ENCODE data around the gene CCNK.
A peak's percentile ranks its signal among the peaks of the same experiment; 100 is the strongest.

CCNK gene

GRCh38 chr14:99520571-99521081 is 39.4 kb downstream of the CCNK start:
- no peak for DNase-seq (ENCODE audit: low spot score)

- DNase-seq (ENCODE audit: low spot score) = no peak
Measured at GRCh38 chr14:99521176-99522024, 40.2 kb downstream of the CCNK start.

- DNase-seq (ENCODE audit: low spot score) = no peak
Measured at GRCh38 chr14:99522025-99522401, 40.8 kb downstream of the CCNK start.

- no peak for DNase-seq (ENCODE audit: low spot score)
Measured at GRCh38 chr14:99522457-99522891, 41.3 kb downstream of the CCNK start.

- DNase-seq (ENCODE audit: low spot score) = no peak
Measured at GRCh38 chr14:99522934-99523703, 41.9 kb downstream of the CCNK start.

GRCh38 chr14:99523704-99524055 is 42.5 kb downstream of the CCNK start:
- no peak for DNase-seq (ENCODE audit: low spot score)

GRCh38 chr14:99524091-99524661 is 43.0 kb downstream of the CCNK start:
- no peak for DNase-seq (ENCODE audit: low spot score)

- DNase-seq (ENCODE audit: low spot score) = no peak
Measured at GRCh38 chr14:99524804-99525698, 43.8 kb downstream of the CCNK start.

GRCh38 chr14:99525699-99526080 is 44.5 kb downstream of the CCNK start:
- DNase-seq (ENCODE audit: low spot score) = no peak

GRCh38 chr14:99527026-99527425 is 45.8 kb downstream of the CCNK start:
- no peak for DNase-seq (ENCODE audit: low spot score)

- no peak for DNase-seq (ENCODE audit: low spot score)
Measured at GRCh38 chr14:99527427-99528076, 46.3 kb downstream of the CCNK start.

GRCh38 chr14:99529899-99530298 is 48.7 kb downstream of the CCNK start:
- DNase-seq (ENCODE audit: low spot score) = no peak

GRCh38 chr14:99530407-99531155 is 49.4 kb downstream of the CCNK start:
- no peak for DNase-seq (ENCODE audit: low spot score)

- peak; percentile 45 for DNase-seq (ENCODE audit: low spot score)
Measured at GRCh38 chr14:99531251-99532096, 50.3 kb downstream of the CCNK start.

GRCh38 chr14:99532310-99532709 is 51.1 kb downstream of the CCNK start:
- DNase-seq (ENCODE audit: low spot score) = no peak

- no peak for DNase-seq (ENCODE audit: low spot score)
Measured at GRCh38 chr14:99534333-99534732, 53.1 kb downstream of the CCNK start.

- DNase-seq (ENCODE audit: low spot score) = no peak
Measured at GRCh38 chr14:99534863-99535262, 53.7 kb downstream of the CCNK start.

- no peak for DNase-seq (ENCODE audit: low spot score)
Measured at GRCh38 chr14:99535448-99535847, 54.2 kb downstream of the CCNK start.

- DNase-seq (ENCODE audit: low spot score) = no peak
Measured at GRCh38 chr14:99535908-99536778, 54.9 kb downstream of the CCNK start.
